HG03060 (cell line): ENCODE measurements around the gene PHACTR3.

Source experiments
- ATAC-seq: cut with Tn5 transposase; IDR thresholded peaks from one replicate; pipeline ENCODE4 v1.9.1; 2021; ENCODE audit warnings: low read depth, moderate number of reproducible peaks; ENCODE audit not compliant: unreplicated experiment

PHACTR3 gene

DNA sequence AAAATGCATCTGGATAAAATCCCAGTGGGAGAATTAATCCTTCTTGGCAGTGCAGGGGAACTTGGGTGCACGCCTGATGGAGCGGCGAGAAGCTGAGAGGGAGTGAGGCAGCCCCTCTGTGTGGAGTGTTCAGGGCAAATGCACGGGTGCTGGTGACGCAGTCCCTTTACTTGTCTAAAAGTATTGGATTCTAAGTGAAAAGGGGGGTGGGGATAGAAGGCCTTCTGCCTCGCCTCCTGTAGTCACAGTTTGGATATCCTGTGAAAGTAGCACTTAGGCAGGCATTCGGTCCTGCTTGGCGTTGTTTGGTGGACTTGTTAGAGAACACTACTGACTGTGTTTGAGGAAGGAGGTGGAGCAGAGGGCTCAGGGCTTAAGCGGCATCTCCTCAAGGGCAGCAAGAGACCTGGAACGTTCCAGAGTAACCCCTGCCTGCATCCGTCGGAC, 39.3 kb downstream of the PHACTR3 start:
- ATAC-seq = no peak

DNA sequence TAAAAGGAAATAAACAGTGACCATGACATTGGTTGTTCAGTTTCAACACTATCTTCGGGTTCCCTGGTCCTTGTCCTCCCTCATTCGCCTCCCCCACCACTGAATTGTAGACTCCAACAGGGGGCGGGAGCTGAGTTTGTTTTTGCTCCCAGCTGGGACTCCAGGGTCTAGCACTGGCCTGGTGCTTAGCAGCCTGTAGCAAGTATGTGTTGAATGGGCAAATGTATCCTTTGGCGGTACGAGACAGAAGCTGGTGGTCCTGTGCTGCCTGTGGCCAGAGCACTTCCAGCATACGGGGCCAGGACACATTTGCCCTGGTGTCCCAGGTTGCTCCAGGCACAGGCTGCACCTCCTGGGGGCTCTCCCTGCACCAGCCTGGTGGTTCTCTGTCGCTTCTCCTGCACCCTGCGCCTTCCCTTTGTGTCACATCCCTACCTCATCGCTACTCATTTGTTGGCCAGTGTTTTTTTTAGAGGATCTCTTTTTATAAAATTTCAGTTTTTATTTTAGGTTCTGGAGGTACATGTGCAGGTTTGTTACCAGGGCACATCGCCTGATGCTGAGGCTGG, 40.1 kb downstream of the PHACTR3 start:
- ATAC-seq = no peak

- no peak for ATAC-seq
Measured at GRCh38 chr20:59645271-59645670, 40.9 kb downstream of the PHACTR3 start.

- no peak for ATAC-seq
Measured at GRCh38 chr20:59645761-59646171, 41.4 kb downstream of the PHACTR3 start.

GRCh38 chr20:59646487-59646886, 42.1 kb downstream of the PHACTR3 start:
- no peak for ATAC-seq

GRCh38 chr20:59647271-59647670, 42.9 kb downstream of the PHACTR3 start:
- ATAC-seq = no peak

GRCh38 chr20:59648466-59649070, 44.2 kb downstream of the PHACTR3 start:
- ATAC-seq = no peak

DNA sequence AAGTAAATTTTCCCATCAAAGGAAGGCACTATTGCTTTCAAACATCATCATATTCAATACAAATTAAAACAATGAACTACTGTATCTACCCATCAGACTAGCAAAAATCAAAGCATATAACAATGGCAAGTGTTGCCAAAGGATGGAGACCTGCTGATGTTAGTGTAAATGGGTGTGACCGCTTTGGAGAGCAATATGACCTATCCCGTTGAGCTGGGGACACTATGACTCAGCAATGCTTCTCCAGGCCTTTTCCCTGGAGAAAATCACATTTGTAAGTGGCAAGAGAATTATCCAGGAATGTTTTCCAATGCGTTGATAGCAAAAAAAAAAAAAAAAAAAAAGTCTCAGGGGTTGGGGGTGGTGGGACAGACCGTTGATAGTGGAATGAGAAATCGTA, 46.1 kb downstream of the PHACTR3 start:
- no peak for ATAC-seq

DNA sequence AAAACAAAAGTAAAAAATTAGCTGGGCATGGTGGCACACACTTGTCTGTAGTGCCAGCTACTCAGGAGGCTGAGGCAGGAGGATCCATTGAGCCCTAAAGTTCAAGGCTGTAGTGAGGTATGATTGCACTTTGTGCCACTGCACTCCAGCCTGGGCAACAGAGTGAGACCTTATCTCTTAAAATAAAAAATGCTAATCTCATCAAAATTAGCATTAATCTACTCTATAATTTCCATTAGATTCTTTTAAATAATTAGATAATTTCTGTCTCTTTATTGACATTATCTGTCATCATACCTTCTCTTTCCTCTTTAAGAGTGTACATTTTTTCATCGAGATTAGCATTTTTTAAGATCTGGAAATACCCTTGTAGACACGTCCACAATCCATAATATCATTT, 48.0 kb downstream of the PHACTR3 start:
- ATAC-seq = no peak

DNA sequence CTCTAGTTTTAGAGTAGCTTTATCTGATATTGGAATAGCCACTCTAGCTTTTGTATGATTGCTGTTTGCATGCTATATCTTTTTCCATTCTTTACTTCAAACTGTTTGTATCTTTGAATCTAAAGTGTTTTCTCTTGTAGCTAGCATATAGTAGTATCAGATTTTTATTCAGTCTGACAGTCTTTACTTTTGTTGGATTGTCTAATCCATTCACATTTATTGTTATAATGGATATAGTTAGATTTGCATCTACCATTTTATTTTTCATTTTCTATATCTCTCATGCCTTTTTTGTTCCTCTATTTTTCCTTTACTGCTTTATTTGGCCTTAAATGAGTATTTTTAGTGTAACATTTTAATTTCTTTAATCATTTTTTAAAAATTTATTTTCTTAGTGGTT, 52.1 kb downstream of the PHACTR3 start:
- ATAC-seq = no peak

DNA sequence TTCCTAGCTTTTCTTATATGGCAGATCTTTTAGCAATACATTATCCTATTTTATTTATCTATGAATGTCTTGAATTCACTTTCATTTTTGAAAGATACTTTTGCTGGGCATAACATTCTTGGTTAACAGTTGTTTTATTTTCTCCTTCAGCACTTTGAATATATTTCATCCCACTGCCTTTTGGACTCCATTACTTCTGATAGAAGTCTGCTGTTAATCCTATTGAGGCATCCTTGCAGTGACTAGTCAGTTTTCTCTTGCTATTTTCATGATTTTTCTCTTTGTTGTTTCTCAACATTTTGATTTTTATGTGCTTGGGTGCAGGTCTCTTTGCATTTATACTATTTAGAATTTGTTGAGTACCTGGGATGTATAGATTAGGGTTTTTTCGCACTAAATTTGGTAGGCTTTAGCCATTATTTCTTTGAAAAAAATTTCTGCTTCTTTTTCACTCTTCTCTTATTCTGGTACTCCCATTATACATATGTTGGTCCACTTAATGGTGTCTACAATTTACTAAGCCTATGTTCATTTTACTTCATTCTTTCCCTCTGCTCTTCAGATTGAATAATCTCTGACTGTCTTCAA, 53.2 kb downstream of the PHACTR3 start:
- ATAC-seq = no peak

DNA sequence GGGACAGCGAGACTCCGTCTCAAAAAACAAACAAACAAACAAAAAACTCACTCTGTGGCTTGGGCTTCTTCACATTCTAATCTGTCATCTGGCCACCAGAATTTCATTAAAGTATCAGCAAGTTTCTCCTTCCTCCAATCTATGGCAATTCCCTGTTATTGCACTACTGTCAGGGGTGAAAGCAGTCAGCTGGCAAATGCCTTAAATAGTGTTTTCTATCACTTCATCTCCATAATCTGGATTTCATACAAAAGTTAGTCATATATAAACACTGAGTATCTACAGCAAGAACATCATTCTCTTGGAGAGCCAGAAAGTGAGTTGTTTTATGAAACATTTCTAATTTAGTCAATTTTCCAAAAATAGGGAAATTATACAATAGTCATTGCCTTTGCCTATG, 56.1 kb downstream of the PHACTR3 start:
- ATAC-seq = no peak

GRCh38 chr20:59661153-59661552, 56.8 kb downstream of the PHACTR3 start:
- no peak for ATAC-seq

GRCh38 chr20:59661621-59662020, 57.3 kb downstream of the PHACTR3 start:
- ATAC-seq = no peak

GRCh38 chr20:59662161-59662560, 57.8 kb downstream of the PHACTR3 start:
- ATAC-seq = no peak

- ATAC-seq = no peak
Measured at GRCh38 chr20:59662856-59663512, 58.6 kb downstream of the PHACTR3 start.

- ATAC-seq = no peak
Measured at GRCh38 chr20:59663513-59664060, 59.2 kb downstream of the PHACTR3 start.

GRCh38 chr20:59664421-59664941, 60.1 kb downstream of the PHACTR3 start:
- ATAC-seq = no peak

DNA sequence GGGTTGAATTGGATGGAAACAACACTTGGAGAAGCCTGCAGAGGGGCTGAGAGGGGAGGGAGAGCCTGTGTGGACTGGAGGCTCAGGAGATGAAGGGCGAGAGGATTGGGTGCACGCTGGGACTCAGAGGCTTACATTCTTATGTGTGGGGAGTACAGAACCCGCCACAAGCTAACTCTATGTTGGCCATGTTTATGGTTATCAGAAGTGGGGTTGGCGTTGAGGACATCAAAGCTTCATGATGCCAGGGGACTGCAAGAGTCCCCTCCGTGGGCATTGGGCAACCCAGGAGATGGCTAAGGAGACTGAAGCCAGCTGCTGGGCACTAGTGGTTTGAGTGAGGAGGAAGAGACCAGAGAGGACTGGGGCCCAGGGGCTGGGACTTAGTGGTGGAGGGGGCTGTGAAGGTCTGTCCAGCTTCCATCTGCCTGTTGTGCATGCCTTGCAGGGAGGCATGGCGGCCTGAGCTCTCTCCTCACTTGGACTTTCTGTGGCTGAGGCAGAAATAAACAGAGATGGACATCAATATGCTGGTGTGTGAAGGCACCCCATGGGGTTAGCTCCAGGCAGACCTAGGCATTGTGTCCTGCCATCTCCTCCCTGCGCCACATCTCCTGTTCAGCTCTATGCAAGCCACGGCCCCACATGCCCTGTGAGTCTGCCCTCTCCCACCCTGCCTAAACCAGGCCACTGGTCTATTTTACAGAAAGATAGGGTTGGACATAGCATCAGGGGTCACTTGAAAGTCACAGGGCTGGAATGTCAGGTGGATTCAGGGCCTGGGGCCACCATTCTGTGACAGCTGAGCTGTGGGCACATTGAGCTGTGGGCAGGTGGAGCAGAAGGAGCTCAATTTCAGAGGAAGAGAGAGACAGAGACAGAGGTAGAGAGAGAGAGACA, 61.6 kb downstream of the PHACTR3 start:
- no peak for ATAC-seq

- no peak for ATAC-seq
Measured at GRCh38 chr20:59666586-59666985, 62.2 kb downstream of the PHACTR3 start.
